ENCODE measurements around the gene SLC7A6. TPM values are rescaled to one million over a fixed set of nuclear protein-coding genes. Genes with fewer than 3 reads are reported as not detected.

The SLC7A6 gene
- polyA plus RNA-seq, 5 donors, result 10.0 to 13.3 (median 11.9) TPM

DNA sequence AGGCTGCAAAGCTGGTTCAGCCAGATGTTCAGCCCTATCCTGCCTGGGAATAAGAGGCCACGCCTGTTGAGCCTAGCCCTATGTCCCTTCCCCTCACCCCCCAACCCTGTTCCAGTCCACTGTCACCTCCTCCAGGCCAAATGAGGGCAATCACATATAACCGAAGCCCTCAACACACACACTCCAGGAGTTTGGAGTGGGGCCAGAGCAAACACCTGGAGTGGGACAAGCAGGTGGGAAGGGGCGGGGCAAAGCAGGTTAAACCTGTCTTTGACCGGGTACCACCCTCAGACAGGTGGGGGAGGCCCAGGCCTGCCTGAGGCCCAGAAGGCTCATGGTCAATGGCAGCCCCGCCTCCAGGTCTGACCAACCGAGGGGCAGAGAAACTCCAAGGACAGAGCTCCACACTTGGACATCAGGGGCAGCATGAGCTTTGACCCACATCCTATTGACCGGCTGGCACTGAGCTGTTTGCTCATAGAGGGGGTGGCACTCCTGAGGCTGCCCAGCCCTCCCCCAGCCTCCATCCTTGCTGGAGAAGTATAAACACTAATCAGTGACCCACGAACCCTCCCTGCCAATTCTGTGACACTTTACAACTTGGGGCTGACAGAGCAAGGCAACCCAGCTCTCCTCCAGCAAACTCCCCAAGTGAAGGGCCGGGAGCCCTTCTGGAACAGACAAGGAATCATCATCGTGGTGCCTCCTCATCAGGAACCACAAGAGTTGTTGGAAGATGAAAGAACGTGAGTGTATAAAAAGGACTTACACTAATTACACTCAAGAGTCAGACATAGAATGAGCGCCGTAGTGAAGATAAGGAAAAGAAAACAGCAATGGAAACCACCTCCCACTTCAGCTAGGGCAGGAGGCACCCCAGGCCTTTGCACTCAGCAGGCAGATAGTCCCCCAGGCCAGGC lies 29.9 kb upstream of the SLC7A6 start:
- DNase-seq, result peak; percentile 78 to 83

GRCh38 chr16:68235108-68235886 lies 29.0 kb upstream of the SLC7A6 start:
- no peak for DNase-seq

DNA sequence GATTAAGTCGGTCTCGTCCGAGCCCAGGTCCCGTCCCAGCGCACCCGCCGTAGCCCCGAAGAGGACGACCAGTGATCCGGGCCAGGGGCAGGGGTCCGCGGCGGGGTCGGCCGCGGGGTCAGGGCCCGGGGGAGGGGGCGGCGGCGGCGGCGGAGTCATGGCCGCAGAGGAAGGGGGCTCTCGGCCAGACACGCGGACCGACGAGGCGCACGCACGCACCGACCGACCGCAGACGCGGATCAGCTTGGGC lies 28.5 kb upstream of the SLC7A6 start, which contains the start of gene ESRP2:
Gene ESRP2, minus strand, starts transcription at position 241 of the 250 bp plus-strand sequence. Its CDS starts 82 bp downstream, at position 159.
- no peak for DNase-seq

DNA sequence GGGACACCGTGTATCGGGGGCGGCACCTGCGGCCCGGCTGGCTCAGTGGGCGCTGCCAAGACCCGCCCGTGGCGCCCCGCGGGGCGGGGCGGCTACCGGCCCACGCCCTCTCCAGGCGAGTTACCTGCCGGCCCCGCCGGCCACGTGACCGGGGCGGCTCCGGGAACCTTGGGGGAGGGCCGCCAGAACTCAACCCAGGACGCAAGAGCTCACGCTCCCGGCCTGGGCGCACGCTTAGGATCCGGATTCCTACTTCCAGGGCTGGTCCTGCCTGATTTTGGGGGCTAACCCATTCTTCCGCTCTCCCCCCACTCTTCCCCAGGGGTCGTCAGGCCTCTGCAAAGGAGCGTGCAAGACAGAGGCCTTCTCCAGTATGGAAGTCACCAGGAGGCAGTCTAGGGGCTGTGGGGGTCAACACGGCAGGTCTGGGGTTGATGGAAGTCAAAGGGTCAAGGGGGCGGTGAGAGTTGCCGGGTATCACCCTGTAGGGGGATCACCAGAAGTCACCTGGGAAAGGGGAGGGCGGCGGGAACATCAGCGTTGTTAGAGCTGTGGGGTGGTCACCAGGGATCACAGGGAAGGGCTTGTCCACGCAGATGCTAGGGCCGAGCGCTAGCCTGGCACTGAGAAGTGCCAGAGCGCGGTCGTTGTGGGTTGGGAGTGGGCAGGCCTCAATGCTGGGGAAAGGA lies 28.0 kb upstream of the SLC7A6 start:
- peak; percentile 64 to 65 for DNase-seq

DNA sequence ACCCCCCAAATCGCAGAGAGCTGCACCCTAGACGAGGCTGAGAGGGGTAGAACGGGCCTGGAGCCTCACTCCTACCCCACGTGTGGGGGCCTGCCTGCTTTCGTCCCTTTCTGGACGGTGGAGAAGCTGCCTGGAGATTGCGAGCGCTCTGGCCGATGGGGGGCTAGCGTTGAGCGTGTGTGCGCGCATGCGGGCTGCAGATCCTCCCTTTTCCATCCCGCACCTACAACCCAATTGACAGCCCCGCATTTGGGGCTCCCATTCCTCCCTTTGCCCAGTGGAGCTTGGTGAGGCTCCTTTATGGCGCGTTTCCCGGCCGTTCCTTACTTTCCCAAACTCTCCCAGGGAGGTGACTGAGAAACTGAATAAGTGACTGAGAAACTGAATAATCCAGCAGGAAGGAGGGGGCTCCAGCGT lies 27.5 kb upstream of the SLC7A6 start:
- DNase-seq, result no peak

GRCh38 chr16:68237243-68238028 lies 26.9 kb upstream of the SLC7A6 start:
- DNase-seq, result peak; percentile 97 to 98

- DNase-seq, result no peak
These were observed 26.3 kb upstream of the SLC7A6 start for GRCh38 chr16:68238029-68238345.

DNA sequence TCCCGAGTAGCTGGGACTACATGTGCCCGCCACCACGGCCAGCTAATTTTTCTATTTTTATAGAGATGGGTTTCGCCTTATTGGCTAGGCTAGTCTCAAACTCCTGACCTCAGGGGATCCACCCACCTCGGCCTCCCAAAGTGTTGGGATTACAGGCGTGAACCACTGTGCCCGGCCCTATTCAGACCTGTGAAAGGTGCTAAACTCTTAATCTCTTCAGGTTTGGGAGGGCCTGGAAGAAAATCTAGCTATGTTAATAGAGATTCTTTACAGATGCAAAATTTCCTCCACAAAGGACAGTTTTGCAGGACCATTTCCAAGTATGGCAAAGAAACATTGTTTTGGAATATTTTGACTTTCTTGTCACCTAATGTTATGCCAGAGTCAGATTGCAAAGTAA lies 22.2 kb upstream of the SLC7A6 start:
- DNase-seq, result no peak

DNA sequence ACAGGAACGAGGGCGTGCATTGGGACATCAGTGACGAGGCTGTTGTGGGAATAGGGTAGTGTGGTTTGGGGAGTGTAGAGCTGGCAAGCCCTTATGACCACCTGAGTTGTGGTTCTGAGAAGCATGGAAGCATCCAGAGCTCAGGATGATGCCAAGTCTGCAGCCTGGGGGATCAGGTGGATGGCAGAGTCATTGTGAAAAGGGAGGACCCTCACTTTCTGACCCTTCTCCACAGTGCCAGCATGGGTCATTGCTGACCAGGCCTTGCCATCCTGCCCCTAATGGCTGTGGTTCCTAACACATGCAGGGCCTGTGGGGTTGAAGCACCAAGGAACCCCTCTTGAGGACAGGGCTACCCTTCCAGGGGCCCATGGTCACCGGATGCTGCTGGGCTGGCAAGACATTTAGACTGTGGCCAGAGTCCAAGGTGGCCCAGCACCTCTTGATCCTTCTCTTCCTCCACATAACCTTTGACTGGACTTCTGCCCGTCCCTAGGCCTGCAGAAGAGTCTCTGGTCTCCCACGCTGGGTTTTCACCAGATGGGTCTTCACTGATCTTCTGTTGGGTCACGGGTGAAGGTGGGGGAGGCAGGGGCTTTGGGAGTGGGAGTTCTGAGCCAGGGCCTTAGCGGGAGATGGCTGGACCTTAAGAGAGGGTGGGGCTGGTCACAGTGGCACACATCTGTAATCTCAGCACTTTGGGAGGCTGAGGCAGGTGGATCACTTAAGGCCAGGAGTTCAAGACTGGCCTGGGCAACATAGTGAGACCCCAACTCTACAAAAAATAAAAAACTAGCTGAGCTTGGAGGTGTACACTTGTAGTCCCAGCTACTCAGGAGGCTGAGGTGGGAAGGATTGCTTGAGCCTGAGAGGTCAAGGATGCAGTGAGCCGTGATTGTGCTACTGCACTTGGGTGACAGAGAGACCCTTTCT lies 21.1 kb upstream of the SLC7A6 start:
- DNase-seq, result no peak

DNA sequence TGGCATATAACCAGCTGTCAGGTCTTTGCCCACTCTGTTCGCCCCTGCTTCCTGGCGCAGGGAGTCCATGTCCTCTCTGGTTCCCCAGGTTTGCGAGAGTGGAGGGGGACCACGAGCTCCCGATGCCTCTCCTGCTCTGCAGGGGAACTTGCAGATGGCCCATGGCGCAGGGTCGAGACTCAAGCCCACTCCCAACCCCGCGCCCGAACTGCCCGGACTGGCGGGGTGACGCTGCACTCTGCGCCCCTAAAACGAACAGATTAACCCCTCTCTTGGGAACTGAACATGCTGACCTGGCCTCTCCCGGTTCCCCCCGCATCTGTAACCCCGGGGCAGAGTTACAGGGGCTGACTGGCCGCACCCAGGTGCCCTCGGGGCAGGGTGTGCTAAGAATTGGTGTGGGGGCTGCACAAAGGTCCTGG lies 19.8 kb upstream of the SLC7A6 start:
- no peak for DNase-seq

GRCh38 chr16:68244903-68245853 lies 19.1 kb upstream of the SLC7A6 start, which contains the start of gene PLA2G15:
PLA2G15 (plus strand) TSS chr16:68245373; CDS start chr16:68245427, 54 bp downstream.
- DNase-seq, result peak; percentile 91 to 94

GRCh38 chr16:68246121-68246520 lies 18.2 kb upstream of the SLC7A6 start:
- no peak for DNase-seq

GRCh38 chr16:68246666-68247065 lies 17.7 kb upstream of the SLC7A6 start:
- no peak for DNase-seq

- no peak for DNase-seq
These were observed 16.9 kb upstream of the SLC7A6 start for GRCh38 chr16:68247400-68247799.

- no peak for DNase-seq
These were observed 16.4 kb upstream of the SLC7A6 start for GRCh38 chr16:68247932-68248331.

DNA sequence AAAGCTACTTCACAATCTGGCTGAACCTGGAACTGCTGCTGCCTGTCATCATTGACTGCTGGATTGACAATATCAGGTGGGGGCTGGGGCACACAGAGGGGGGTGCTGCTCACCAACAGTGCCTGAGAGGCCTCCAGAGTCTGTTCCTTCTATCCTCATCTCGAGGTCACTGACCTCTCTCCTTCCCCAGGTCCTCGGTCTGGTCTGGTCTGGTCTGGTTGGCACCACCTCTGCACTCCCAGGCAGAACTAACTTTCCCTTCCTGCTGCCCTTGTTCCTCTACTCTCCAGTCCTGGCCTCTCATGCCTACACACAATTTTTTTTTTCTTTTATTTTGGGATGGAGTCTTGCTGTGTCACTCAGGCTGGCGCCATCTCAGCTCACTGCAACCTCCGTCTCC lies 15.0 kb upstream of the SLC7A6 start:
- no peak for DNase-seq

DNA sequence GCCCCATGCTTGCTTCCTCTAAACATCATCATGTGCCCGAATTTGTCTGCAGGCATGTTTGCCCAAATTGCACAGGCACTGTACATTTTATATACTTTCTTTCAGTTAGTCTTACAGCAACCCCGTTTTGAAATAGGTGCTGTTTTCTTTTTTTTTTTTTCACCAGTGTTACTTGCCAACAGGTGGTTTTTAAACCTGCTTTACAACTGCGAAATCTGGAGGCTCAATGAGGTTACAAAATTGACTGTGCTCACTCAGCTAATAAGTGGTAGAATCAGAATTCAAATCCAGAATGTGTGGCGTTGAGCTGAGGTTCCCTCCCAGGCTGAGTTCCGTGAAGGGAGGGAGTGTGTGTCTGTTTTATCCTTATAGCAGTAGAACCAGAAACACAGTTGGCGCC lies 13.4 kb upstream of the SLC7A6 start:
- no peak for DNase-seq

- DNase-seq, result no peak
These were observed 12.5 kb upstream of the SLC7A6 start for GRCh38 chr16:68251832-68252231.

DNA sequence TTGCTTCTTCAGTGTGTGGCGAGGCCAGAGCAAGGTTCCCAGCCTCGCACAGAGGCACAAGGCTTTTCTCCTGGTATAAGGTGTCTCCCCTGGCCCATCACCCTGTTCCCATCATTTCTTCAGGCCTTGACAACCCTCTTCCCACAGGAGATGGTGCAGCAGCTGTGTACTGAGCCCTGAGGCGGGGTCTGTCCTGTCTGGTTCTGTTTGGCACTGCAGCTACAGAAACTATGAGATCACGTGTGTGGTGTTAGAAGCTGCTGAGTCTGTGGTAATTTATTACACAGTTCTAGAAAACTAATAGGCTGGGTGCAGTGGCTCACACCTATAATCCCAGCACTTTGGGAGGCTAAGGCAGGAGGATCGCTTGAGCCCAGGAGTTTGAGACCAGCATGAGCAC lies 11.9 kb upstream of the SLC7A6 start:
- no peak for DNase-seq
